ENCODE results near the gene MRGPRD.

- TF ChIP-seq CTCF (IDR thresholded peaks at IDR 0.05) = no peak
- TF ChIP-seq NR2C2 (CRISPR knock-in tag; IDR thresholded peaks at IDR 0.05) = no peak
- TF ChIP-seq SP1 (CRISPR knock-in tag; conservative IDR thresholded peaks at IDR 0.05) = no peak
- no peak for TF ChIP-seq PRRX2 (CRISPR knock-in tag; IDR thresholded peaks at IDR 0.05)
- TF ChIP-seq MXD4 (CRISPR knock-in tag; IDR thresholded peaks at IDR 0.05; ENCODE audit: borderline replicate concordance) = no peak
- TF ChIP-seq, protein P1, sequence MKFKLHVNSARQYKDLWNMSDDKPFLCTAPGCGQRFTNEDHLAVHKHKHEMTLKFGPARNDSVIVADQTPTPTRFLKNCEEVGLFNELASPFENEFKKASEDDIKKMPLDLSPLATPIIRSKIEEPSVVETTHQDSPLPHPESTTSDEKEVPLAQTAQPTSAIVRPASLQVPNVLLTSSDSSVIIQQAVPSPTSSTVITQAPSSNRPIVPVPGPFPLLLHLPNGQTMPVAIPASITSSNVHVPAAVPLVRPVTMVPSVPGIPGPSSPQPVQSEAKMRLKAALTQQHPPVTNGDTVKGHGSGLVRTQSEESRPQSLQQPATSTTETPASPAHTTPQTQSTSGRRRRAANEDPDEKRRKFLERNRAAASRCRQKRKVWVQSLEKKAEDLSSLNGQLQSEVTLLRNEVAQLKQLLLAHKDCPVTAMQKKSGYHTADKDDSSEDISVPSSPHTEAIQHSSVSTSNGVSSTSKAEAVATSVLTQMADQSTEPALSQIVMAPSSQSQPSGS (CRISPR knock-in tag; IDR thresholded peaks at IDR 0.05; ENCODE audit: borderline replicate concordance, low read depth) = no peak
- no peak for TF ChIP-seq STAT6 (CRISPR knock-in tag; conservative IDR thresholded peaks at IDR 0.05; ENCODE audit: low read depth)
- no peak for TF ChIP-seq FOXJ3 (CRISPR knock-in tag; IDR thresholded peaks at IDR 0.05; ENCODE audit: borderline replicate concordance)
These were observed 24.1 kb downstream of the MRGPRD start for GRCh38 chr11:68956547-68957254.

Measured in WTC11 (cell line).